ENCODE measurements around the gene RAPGEF5.

DNA sequence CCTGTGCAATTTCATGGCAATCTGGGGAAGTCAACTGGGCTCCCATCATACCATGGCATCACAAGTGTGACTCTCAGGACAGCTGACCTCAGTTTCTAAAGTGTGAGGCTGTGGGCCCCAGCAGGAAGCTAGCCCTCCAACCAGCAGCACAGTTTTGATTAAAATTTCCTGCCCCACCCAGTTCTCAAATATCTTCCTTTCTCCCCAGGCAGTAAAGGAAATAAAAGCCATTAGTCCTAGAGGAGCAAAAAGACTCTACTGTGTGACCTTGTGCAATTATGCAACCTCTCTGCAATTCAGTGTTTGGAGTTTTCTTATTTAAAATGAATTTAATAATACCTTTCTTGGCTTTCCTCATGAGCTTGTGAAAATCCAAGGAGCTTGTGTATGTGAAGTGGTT lies 268.1 kb downstream of the RAPGEF5 start:
- TF ChIP-seq GABPA (IDR thresholded peaks at IDR 0.05 in 1 of 2, conservative IDR thresholded peaks at IDR 0.05 in 1 of 2) (no peak), SP1 (IDR thresholded peaks at IDR 0.05) (no peak), JUND (IDR thresholded peaks at IDR 0.05) (no peak), YY1 (IDR thresholded peaks at IDR 0.05) (no peak), TAF1 (conservative IDR thresholded peaks at IDR 0.05) (no peak), EGR1 (IDR thresholded peaks at IDR 0.05; ENCODE audit: low read depth in 2 of 2) (no peak), RXRA (IDR thresholded peaks at IDR 0.05) (no peak), FOXA1 (IDR thresholded peaks at IDR 0.05) (no peak), NR2F2 (IDR thresholded peaks at IDR 0.05) (no peak)
- TF ChIP-seq, protein P1, sequence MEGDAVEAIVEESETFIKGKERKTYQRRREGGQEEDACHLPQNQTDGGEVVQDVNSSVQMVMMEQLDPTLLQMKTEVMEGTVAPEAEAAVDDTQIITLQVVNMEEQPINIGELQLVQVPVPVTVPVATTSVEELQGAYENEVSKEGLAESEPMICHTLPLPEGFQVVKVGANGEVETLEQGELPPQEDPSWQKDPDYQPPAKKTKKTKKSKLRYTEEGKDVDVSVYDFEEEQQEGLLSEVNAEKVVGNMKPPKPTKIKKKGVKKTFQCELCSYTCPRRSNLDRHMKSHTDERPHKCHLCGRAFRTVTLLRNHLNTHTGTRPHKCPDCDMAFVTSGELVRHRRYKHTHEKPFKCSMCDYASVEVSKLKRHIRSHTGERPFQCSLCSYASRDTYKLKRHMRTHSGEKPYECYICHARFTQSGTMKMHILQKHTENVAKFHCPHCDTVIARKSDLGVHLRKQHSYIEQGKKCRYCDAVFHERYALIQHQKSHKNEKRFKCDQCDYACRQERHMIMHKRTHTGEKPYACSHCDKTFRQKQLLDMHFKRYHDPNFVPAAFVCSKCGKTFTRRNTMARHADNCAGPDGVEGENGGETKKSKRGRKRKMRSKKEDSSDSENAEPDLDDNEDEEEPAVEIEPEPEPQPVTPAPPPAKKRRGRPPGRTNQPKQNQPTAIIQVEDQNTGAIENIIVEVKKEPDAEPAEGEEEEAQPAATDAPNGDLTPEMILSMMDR (IDR thresholded peaks at IDR 0.05; ENCODE audit: low read depth, low read length, missing input control): no peak
- TF ChIP-seq, protein P2, sequence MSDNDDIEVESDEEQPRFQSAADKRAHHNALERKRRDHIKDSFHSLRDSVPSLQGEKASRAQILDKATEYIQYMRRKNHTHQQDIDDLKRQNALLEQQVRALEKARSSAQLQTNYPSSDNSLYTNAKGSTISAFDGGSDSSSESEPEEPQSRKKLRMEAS (IDR thresholded peaks at IDR 0.05): no peak
- TF ChIP-seq, protein P3, sequence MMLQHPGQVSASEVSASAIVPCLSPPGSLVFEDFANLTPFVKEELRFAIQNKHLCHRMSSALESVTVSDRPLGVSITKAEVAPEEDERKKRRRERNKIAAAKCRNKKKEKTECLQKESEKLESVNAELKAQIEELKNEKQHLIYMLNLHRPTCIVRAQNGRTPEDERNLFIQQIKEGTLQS (IDR thresholded peaks at IDR 0.05): no peak
- TF ChIP-seq, protein P4, sequence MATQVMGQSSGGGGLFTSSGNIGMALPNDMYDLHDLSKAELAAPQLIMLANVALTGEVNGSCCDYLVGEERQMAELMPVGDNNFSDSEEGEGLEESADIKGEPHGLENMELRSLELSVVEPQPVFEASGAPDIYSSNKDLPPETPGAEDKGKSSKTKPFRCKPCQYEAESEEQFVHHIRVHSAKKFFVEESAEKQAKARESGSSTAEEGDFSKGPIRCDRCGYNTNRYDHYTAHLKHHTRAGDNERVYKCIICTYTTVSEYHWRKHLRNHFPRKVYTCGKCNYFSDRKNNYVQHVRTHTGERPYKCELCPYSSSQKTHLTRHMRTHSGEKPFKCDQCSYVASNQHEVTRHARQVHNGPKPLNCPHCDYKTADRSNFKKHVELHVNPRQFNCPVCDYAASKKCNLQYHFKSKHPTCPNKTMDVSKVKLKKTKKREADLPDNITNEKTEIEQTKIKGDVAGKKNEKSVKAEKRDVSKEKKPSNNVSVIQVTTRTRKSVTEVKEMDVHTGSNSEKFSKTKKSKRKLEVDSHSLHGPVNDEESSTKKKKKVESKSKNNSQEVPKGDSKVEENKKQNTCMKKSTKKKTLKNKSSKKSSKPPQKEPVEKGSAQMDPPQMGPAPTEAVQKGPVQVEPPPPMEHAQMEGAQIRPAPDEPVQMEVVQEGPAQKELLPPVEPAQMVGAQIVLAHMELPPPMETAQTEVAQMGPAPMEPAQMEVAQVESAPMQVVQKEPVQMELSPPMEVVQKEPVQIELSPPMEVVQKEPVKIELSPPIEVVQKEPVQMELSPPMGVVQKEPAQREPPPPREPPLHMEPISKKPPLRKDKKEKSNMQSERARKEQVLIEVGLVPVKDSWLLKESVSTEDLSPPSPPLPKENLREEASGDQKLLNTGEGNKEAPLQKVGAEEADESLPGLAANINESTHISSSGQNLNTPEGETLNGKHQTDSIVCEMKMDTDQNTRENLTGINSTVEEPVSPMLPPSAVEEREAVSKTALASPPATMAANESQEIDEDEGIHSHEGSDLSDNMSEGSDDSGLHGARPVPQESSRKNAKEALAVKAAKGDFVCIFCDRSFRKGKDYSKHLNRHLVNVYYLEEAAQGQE (IDR thresholded peaks at IDR 0.05): no peak
- TF ChIP-seq, protein P5, sequence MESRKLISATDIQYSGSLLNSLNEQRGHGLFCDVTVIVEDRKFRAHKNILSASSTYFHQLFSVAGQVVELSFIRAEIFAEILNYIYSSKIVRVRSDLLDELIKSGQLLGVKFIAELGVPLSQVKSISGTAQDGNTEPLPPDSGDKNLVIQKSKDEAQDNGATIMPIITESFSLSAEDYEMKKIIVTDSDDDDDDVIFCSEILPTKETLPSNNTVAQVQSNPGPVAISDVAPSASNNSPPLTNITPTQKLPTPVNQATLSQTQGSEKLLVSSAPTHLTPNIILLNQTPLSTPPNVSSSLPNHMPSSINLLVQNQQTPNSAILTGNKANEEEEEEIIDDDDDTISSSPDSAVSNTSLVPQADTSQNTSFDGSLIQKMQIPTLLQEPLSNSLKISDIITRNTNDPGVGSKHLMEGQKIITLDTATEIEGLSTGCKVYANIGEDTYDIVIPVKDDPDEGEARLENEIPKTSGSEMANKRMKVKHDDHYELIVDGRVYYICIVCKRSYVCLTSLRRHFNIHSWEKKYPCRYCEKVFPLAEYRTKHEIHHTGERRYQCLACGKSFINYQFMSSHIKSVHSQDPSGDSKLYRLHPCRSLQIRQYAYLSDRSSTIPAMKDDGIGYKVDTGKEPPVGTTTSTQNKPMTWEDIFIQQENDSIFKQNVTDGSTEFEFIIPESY (IDR thresholded peaks at IDR 0.05): no peak
